A549 (cell line): Measurements from ENCODE around the gene GALNT16. TPM values are rescaled to one million over a fixed set of nuclear protein-coding genes. Genes with fewer than 3 reads are reported as not detected.

ENCODE experiments used
- ATAC-seq, 2 experiments: fragments of 200-7000 bp in 1 of 2; fragments of >200 bp in 1 of 2; cut with Nextera tagmentation in 1 of 2; cut with Tn5 transposase in 1 of 2; 3 replicates each; pipeline versions ENCODE4 v1.8.0 to v1.9.1; 2018 to 2020; ENCODE audit warnings: mild to moderate bottlenecking in 1 of 2, moderate library complexity in 1 of 2
- CTCF ChIA-PET: fragments of 300-600 bp; sonication (Branson Sonifier 250); formaldehyde crosslinking; extraction: SDS; loops from one replicate; lab custom pipeline; 2021; ENCODE audit warnings: antibody characterized with exemption, inconsistent platforms; lab: Yijun Ruan, JAX
- POLR2A ChIA-PET: fragments of 350-600 bp; formaldehyde crosslinking; extraction: SDS; loops from one replicate; lab custom pipeline; 2021; ENCODE audit warnings: antibody characterized with exemption, inconsistent platforms; lab: Yijun Ruan, JAX
- DNase-seq, 2 experiments: peaks; one replicate each; pipeline versions ENCODE4 v3.0.0 to v3.0.0-alpha.2; 2011 to 2016; ENCODE audit warnings: low read depth in 1 of 2, low spot score in 1 of 2
- FAIRE-seq: peaks from 2 replicates; lab custom pipeline; 2011; peaks lifted over from hg19 to GRCh38; lab: Jason Lieb, UNC
- H3K27ac ChIP-seq, 2 experiments: fragments of >200 bp; sonication (Bioruptor Twin); formaldehyde crosslinking; 3 replicates each; pipeline ENCODE4 v1.5.1; 2016 to 2017
- H3K4me1 ChIP-seq: fragments of >200 bp; sonication (Bioruptor Twin); formaldehyde crosslinking; 3 replicates; pipeline ENCODE4 v1.6.1; 2016
- H3K4me2 ChIP-seq: fragments of >200 bp; sonication (Bioruptor Twin); formaldehyde crosslinking; 3 replicates; pipeline ENCODE4 v1.6.1; 2016
- H3K4me3 ChIP-seq: fragments of >200 bp; sonication (Bioruptor Twin); formaldehyde crosslinking; 3 replicates; pipeline ENCODE4 v1.5.1; 2016
- H3K9me3 ChIP-seq: fragments of >200 bp; sonication (Bioruptor Twin); formaldehyde crosslinking; 3 replicates; pipeline ENCODE4 v1.6.1; 2016
- CHD2 ChIP-seq: fragments of 150-350 bp; IDR thresholded peaks from 2 replicates; pipeline ENCODE4 v1.6.1; 2014; ENCODE audit warnings: low read length; ENCODE audit not compliant: partially characterized antibody
- CTCF ChIP-seq: fragments of >200 bp; sonication (Bioruptor Twin); formaldehyde crosslinking; IDR thresholded peaks from 3 replicates; pipeline ENCODE4 v1.5.1; 2016
- EHF ChIP-seq: fragments of 250-450 bp; sonication (Bioruptor Pico); IDR thresholded peaks from 2 replicates; pipeline ENCODE4 v1.5.0; 2020; ENCODE audit warnings: mild to moderate bottlenecking
- EHMT2 ChIP-seq: fragments of 200-600 bp; sonication (generic); IDR thresholded peaks from 2 replicates; pipeline ENCODE4 v1.6.1; 2016; ENCODE audit warnings: antibody characterized with exemption, low read depth, mild to moderate bottlenecking, moderate library complexity
- EP300 ChIP-seq, 2 experiments: fragments of >200 bp; sonication (Bioruptor Twin); formaldehyde crosslinking; IDR thresholded peaks; 2 replicates in 1 of 2; 3 replicates in 1 of 2; pipeline ENCODE4 v1.6.1; 2016 to 2017
- ESRRA ChIP-seq: fragments of 150-350 bp; IDR thresholded peaks from 2 replicates; pipeline ENCODE4 v1.6.1; 2014; ENCODE audit warnings: mild to moderate bottlenecking, low read length, borderline replicate concordance
- FOSB ChIP-seq: fragments of 250-450 bp; sonication (Bioruptor Pico); IDR thresholded peaks from 2 replicates; pipeline ENCODE4 v1.5.0; 2020; ENCODE audit warnings: mild to moderate bottlenecking, moderate library complexity
- FOSL2 ChIP-seq, 2 experiments: fragments of 450-650 bp in 1 of 2; fragments of >200 bp in 1 of 2; sonication (Bioruptor Twin) in 1 of 2; formaldehyde crosslinking; IDR thresholded peaks; 2 replicates each; pipeline versions ENCODE4 v1.5.0 to v1.6.1; 2016 to 2020; ENCODE audit warnings: mild to moderate bottlenecking in 1 of 2, moderate library complexity in 1 of 2
- FOXS1 ChIP-seq: fragments of 250-450 bp; sonication (Bioruptor Pico); IDR thresholded peaks from 2 replicates; pipeline ENCODE4 v1.5.0; 2020; ENCODE audit warnings: mild to moderate bottlenecking, moderate library complexity
- HDAC2 ChIP-seq: fragments of 200-600 bp; sonication (generic); IDR thresholded peaks from 2 replicates; pipeline ENCODE4 v1.6.1; 2016
- HEYL ChIP-seq: fragments of 250-450 bp; sonication (Bioruptor Pico); IDR thresholded peaks from 2 replicates; pipeline ENCODE4 v1.8.0; 2021; ENCODE audit warnings: mild to moderate bottlenecking, moderate library complexity
- HOXA7 ChIP-seq: fragments of 250-450 bp; sonication (Bioruptor Pico); IDR thresholded peaks from 2 replicates; pipeline ENCODE4 v1.5.0; 2020; ENCODE audit warnings: mild to moderate bottlenecking, moderate library complexity
- KDM5A ChIP-seq: fragments of 200-600 bp; sonication (generic); IDR thresholded peaks from 2 replicates; pipeline ENCODE4 v1.6.1; 2016; ENCODE audit warnings: antibody characterized with exemption, mild to moderate bottlenecking
- MAX ChIP-seq: IDR thresholded peaks from 2 replicates; pipeline ENCODE4 v1.6.1; 2012
- MAZ ChIP-seq: fragments of 150-350 bp; IDR thresholded peaks from 2 replicates; pipeline ENCODE4 v1.6.1; 2014; ENCODE audit warnings: antibody characterized with exemption, low read depth, low read length, borderline replicate concordance
- MYC ChIP-seq: IDR thresholded peaks from 2 replicates; pipeline ENCODE4 v1.6.1; 2012; ENCODE audit warnings: mild to moderate bottlenecking, inconsistent platforms, low read length, improper control_type of control experiment, borderline replicate concordance
- NR3C1 ChIP-seq: fragments of >200 bp; sonication (Bioruptor Twin); formaldehyde crosslinking; IDR thresholded peaks from 3 replicates; pipeline ENCODE4 v1.6.1; 2017
- RAD21 ChIP-seq, 2 experiments: fragments of >200 bp in 1 of 2; sonication (Bioruptor Twin) in 1 of 2; formaldehyde crosslinking in 1 of 2; IDR thresholded peaks in 1 of 2; conservative IDR thresholded peaks in 1 of 2; 2 replicates in 1 of 2; 3 replicates in 1 of 2; pipeline ENCODE4 v1.6.1; 2012 to 2018; ENCODE audit warnings: inconsistent platforms in 1 of 2
- RARB ChIP-seq: fragments of 250-450 bp; sonication (Bioruptor Pico); IDR thresholded peaks from 2 replicates; pipeline ENCODE4 v1.8.0; 2021; ENCODE audit warnings: mild to moderate bottlenecking, moderate library complexity
- RFX5 ChIP-seq: fragments of 450-650 bp; IDR thresholded peaks from 2 replicates; pipeline ENCODE4 v1.7.1; 2014; ENCODE audit warnings: antibody characterized with exemption, mild to moderate bottlenecking, moderate library complexity
- RNF2 ChIP-seq: fragments of 200-600 bp; sonication (generic); IDR thresholded peaks from 2 replicates; pipeline ENCODE4 v1.6.1; 2016; ENCODE audit warnings: low read depth, mild to moderate bottlenecking, antibody characterized with exemption, moderate library complexity, borderline replicate concordance
- TFCP2L1 ChIP-seq: fragments of 250-450 bp; sonication (Bioruptor Pico); IDR thresholded peaks from 2 replicates; pipeline ENCODE4 v1.5.0; 2021; ENCODE audit warnings: mild to moderate bottlenecking
- TP53 ChIP-seq: fragments of 250-450 bp; sonication (Bioruptor Pico); IDR thresholded peaks from 2 replicates; pipeline ENCODE4 v1.5.0; 2021; ENCODE audit warnings: mild to moderate bottlenecking, moderate library complexity
- ZC3H11A ChIP-seq: fragments of 450-650 bp; IDR thresholded peaks from 2 replicates; pipeline ENCODE4 v1.6.1; 2014; ENCODE audit warnings: antibody characterized with exemption, mild to moderate bottlenecking
- ZFP36 ChIP-seq: fragments of 450-650 bp; IDR thresholded peaks from 2 replicates; pipeline ENCODE4 v1.6.1; 2014; ENCODE audit warnings: borderline replicate concordance; ENCODE audit not compliant: partially characterized antibody
- WGBS: methylation state at CpG from one replicate; pipeline ENCODE4 v1.1.6; 2017; ENCODE audit errors: missing lambda C conversion rate; 5-methylcytosine and 5-hydroxymethylcytosine counted together
- polyA plus RNA-seq, 4 experiments: library from polyadenylated mRNA; depleted of rRNA in 3 of 4; stranded (reverse); fragments of >200 nt; fragmentation: RNase III in 1 of 4; extraction: RNeasy Plus Mini Kit Qiagen cat#74134 plus additional on column Dnase treatment in 1 of 4; gene quantifications; 2 replicates in 3 of 4; 3 replicates in 1 of 4; pipeline ENCODE4 v1.2.3, GENCODE V29; 2011 to 2017
- TF ChIP-seq, protein P1 (sequence below): fragments of >200 bp; sonication (Bioruptor Twin); formaldehyde crosslinking; IDR thresholded peaks from 2 replicates; pipeline ENCODE4 v1.6.1; 2016
- TF ChIP-seq, protein P2 (sequence below): fragments of 150-350 bp; IDR thresholded peaks from 2 replicates; pipeline ENCODE4 v1.6.1; 2014; ENCODE audit warnings: low read depth, mild to moderate bottlenecking, low read length

The GALNT16 gene
- polyA plus RNA-seq, 2 of the 4 experiments (the other 2 are of a cell fraction): 2.8 to 3.4 TPM

DNA sequence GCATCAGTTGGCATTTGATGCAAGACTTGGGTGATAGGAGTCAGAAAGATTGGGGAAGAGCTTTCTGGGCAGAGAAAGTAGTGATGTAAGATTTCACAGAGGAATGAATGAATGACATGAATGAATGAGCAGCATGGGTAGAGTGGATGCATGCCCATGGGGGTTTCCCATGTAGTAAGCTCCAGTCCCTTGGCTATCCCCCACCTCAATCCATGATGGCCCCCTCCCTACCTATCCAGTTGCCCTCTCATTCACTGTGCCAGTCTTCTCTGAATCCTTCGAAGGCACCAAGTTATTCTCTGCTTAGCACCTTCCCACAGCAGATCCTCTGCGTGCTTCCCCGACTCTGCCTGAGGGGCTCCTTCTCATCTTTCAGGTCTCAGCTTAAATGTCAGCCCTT is 106.1 kb downstream of the GALNT16 start:
- H3K4me2 ChIP-seq: no peak overlapping the region
- no peak for TF ChIP-seq HOXA7 (CRISPR knock-in tag)
- H3K4me1 ChIP-seq: no peaks in the 10 kb centered on the region
- FAIRE-seq (no peak), ATAC-seq (no peak), DNase-seq (no peak)
- POLR2A ChIA-PET: no interaction called here
- WGBS: 86% methylated on average over 3 of the region's 3 CpGs
- no peaks in the 10 kb centered on the region for H3K9me3 ChIP-seq
- H3K4me3 ChIP-seq: no peak overlapping the region
- CTCF ChIA-PET: interaction anchor here (1.1 to 2.2 kb wide), 3 partner anchors 14 to 105 kb away, joined by 4 to 6 read pairs (median 5); no protein-coding TSS in a partner anchor
- H3K27ac ChIP-seq: no peak overlapping the region

DNA sequence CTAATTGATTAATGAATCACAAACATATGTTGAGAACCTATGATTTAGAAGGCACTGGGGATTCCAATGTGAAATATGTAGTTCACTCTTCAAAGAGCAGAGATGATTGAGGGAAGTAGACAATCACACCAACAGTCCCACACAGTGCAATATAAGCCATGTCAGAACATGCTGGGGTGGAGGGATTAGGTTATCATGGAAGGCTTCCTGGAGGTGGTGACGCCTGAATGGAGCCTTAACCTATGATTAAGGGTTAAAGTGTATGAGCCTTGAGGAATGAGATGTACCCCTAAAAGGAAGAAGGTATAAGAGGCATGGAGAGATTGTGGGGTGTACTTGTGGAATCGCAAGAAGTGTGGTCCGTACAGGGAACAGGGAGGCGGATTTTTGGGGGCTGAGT is 106.8 kb downstream of the GALNT16 start:
- ATAC-seq (no peak), FAIRE-seq (no peak), DNase-seq (no peak)
- no peaks in the 10 kb centered on the region for H3K9me3 ChIP-seq
- no peaks in the 10 kb centered on the region for H3K4me1 ChIP-seq
- TF ChIP-seq EHF: no peak
- TF ChIP-seq ZFP36: peak; percentile 87
- ChIA-PET CTCF (interaction anchor here (2.2 kb wide), 1 partner anchor 13 kb away, joined by 6 read pairs; no protein-coding TSS in a partner anchor), POLR2A (no interaction called here)
- H3K27ac ChIP-seq: no peak overlapping the region
- WGBS: 98% methylated on average over 4 of the region's 4 CpGs
- no peak overlapping the region for H3K4me2 ChIP-seq
- no peak overlapping the region for H3K4me3 ChIP-seq

DNA sequence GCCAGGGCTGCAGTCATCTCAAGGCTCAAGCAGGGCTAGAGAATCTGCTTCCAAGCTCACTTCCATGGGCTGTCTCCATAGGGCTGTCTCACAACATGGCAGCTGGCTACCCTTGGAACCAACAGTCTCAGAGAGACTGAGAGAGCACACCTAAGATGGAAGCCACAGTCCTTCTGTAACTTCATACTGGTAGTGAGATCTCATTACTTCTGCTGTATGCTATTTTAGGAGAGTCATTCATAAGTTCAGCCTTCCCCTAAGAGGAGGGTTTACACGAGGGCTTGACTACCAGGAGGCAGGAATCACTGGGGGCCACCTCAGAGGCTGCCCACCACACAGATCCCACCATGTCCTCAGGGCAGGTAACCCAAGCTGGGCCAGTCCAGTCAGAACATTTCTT is 108.4 kb downstream of the GALNT16 start:
- WGBS: 83% methylated on average over 1 of the region's 1 CpG
- CTCF ChIA-PET: interaction anchor here (0.7 to 3.0 kb wide), 5 partner anchors 18 to 1434 kb away, joined by 3 to 14 read pairs (median 4); no protein-coding TSS in a partner anchor
- Histone ChIP-seq H3K27ac (no peak overlapping the region), H3K4me3 (no peak overlapping the region), H3K9me3 (no peaks in the 10 kb centered on the region), H3K4me1 (no peaks in the 10 kb centered on the region), H3K4me2 (no peak overlapping the region)
- FAIRE-seq: no peak
- POLR2A ChIA-PET: no interaction called here
- DNase-seq: no peak
- no peak for TF ChIP-seq HEYL
- no peak for TF ChIP-seq MAX
- no peak for TF ChIP-seq RNF2
- no peak for TF ChIP-seq TP53 (CRISPR knock-in tag)
- TF ChIP-seq RAD21 (conservative IDR thresholded peaks at IDR 0.05 in 1 of 2, IDR thresholded peaks at IDR 0.05 in 1 of 2): no peak
- no peak for TF ChIP-seq FOSB (CRISPR knock-in tag)
- TF ChIP-seq, protein P1, sequence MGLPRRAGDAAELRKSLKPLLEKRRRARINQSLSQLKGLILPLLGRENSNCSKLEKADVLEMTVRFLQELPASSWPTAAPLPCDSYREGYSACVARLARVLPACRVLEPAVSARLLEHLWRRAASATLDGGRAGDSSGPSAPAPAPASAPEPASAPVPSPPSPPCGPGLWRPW: no peak
- TF ChIP-seq MAZ: no peak
- no peak for TF ChIP-seq FOXS1 (CRISPR knock-in tag)
- TF ChIP-seq NR3C1: no peak
- TF ChIP-seq MYC: no peak
- TF ChIP-seq TFCP2L1 (CRISPR knock-in tag): no peak
- no peak for TF ChIP-seq RFX5
- no peak; a peak in 1 of 6 replicates for ATAC-seq

GRCh38 chr14:69370061-69370460 is 110.1 kb downstream of the GALNT16 start:
- Histone ChIP-seq H3K27ac (no peak overlapping the region), H3K4me3 (no peak overlapping the region), H3K4me2 (no peak overlapping the region), H3K9me3 (no peaks in the 10 kb centered on the region; the same call in 2 of the 3 replicates), H3K4me1 (no peaks in the 10 kb centered on the region)
- DNase-seq (no peak), ATAC-seq (no peak), FAIRE-seq (no peak)
- POLR2A ChIA-PET: no interaction called here
- CTCF ChIA-PET: interaction anchor here (0.5 to 3.0 kb wide), 4 partner anchors 23 to 53 kb away, joined by 3 to 14 read pairs (median 3); no protein-coding TSS in a partner anchor
- 92% methylated on average over 5 of the region's 5 CpGs for WGBS
- no peak for TF ChIP-seq HDAC2
- TF ChIP-seq EHMT2: no peak
- no peak for TF ChIP-seq RARB
- TF ChIP-seq ZFP36: no peak
- TF ChIP-seq FOSB (CRISPR knock-in tag): no peak
- no peak for TF ChIP-seq CTCF
- TF ChIP-seq CHD2: no peak
- TF ChIP-seq ZC3H11A: no peak
- TF ChIP-seq EP300 (IDR thresholded peaks at IDR 0.05): no peak
- no peak for TF ChIP-seq ESRRA
- no peak for TF ChIP-seq RFX5
- TF ChIP-seq, protein P2, sequence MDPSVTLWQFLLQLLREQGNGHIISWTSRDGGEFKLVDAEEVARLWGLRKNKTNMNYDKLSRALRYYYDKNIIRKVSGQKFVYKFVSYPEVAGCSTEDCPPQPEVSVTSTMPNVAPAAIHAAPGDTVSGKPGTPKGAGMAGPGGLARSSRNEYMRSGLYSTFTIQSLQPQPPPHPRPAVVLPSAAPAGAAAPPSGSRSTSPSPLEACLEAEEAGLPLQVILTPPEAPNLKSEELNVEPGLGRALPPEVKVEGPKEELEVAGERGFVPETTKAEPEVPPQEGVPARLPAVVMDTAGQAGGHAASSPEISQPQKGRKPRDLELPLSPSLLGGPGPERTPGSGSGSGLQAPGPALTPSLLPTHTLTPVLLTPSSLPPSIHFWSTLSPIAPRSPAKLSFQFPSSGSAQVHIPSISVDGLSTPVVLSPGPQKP: no peak
- no peak for TF ChIP-seq RNF2
- no peak for TF ChIP-seq RAD21 (conservative IDR thresholded peaks at IDR 0.05 in 1 of 2, IDR thresholded peaks at IDR 0.05 in 1 of 2)
- TF ChIP-seq FOSL2 (IDR thresholded peaks at IDR 0.05): no peak
- TF ChIP-seq FOSL2 (CRISPR knock-in tag; IDR thresholded peaks at IDR 0.05): no peak
- TF ChIP-seq KDM5A: no peak
